GM21526 (cell line): ENCODE data around the gene USB1.

Source experiments
- ATAC-seq: cut with Tn5 transposase; IDR thresholded peaks from one replicate; pipeline ENCODE4 v1.9.1; 2021; ENCODE audit warnings: moderate library complexity; ENCODE audit not compliant: unreplicated experiment, low FRiP score

Gene USB1

DNA sequence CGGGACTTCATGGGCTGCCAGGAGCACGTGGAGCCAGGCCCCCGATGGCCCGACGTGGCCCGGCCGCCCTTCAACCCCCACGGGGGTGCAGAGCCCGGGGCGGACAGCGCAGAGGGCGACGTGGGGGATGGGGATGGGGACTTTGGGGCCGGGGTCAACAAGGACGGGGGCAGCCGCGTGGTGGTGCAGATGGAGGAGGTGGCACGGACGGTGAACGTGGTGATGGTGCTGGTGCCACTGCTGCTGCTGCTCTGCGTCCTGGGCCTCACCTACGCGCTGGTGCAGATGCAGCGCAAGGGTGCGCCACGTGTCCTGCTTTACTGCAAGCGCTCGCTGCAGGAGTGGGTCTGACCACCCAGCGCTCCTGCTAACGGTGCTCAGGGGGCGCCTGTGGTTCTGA, 43.9 kb downstream of the USB1 start:
- ATAC-seq, result no peak

DNA sequence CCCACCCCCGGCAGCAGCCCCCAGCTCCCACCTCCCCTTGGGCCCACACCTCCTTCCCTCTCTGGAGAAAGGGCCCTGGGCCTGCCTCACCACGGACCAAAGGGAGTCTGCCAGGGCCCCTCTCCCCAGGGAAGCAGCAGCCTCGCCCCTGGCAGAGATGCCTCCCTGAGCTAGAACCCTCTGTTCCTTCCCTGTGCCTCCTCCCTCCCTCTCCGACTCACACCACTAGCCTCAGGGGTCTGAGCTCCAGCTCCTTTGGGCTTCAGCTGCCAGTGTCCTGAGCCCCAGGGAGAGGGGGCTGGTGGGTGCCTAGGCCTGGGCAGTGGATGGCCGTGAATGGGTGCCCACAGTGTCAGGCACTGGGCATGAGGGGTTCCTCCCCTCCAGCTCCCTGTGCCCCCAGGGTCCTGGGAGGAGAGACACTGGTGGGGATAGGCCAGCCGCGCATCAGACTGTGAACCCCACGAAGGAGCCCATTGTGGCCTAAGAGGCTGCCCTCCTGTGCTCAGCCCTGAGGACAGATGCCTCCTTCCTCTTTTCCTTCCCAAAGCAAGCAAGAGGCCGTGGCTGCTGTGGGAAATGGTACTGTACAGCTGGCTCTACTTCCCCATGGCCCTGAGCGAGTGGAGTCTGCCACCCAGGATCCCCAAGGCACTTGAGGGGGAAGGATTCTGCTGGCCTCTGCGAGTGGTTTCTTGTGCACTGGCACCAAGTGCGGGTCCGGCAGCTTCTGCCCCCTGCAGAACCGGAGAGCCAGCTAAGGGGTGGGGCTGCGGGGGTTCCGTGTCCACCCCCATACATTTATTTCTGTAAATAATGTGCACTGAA, 45.1 kb downstream of the USB1 start:
- no peak for ATAC-seq

DNA sequence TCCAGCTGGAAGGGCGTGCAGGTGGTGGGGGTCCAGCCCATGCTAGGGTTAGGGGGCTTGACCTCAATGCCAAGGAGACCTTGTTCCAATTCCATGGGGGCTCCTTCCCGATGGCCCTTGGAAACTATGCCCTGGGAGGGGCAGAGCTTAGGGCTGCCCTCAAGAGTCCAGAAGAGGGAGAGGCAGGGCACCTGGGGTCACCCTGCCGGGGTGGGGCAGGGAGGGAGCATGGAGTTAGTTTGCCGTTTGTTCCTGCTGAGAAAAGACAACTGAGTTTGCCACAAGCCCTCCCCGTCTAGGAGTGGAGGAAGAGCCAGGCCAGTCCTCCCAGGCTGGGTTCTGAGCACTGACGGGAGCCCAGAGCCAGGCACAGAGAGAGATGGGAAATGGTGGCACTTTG, 45.7 kb downstream of the USB1 start:
- no peak for ATAC-seq

- no peak for ATAC-seq
These were observed 46.5 kb downstream of the USB1 start for GRCh38 chr16:58047557-58048348.

DNA sequence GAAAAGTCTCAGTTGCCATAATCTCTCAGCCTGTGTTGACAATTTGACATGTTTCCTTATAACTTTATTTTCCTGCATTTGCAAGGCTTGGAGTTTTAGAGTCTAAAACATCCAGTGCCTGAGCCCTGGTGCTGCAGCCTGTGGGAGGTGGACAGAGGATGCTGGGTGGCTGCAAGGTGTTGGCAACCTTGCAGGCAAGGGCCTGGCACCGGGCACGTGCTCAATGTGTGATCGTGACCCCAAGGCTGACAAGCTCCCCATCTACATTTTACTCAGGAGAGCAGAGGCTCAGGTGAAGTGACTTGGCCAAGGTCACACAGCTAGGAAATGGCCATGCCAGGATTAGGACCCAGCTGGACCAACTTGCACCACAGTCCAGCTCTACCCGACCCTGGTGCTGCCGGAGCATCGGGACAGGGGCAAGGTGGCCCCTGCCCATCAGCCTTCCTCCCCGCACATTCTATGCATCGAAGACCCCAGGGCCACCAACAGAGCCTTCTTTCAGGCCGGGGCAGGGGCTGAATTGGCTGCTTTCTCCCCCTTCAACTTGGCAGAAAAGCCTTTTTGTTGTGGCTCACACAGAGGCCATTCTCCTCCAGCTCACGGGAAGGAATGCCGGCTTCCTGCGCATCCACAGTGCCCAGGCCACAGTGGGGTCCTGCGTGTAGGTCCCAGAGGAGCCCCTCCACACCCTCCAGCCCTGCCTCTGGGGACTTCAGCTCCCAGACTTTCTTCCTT, 47.5 kb downstream of the USB1 start:
- no peak for ATAC-seq

DNA sequence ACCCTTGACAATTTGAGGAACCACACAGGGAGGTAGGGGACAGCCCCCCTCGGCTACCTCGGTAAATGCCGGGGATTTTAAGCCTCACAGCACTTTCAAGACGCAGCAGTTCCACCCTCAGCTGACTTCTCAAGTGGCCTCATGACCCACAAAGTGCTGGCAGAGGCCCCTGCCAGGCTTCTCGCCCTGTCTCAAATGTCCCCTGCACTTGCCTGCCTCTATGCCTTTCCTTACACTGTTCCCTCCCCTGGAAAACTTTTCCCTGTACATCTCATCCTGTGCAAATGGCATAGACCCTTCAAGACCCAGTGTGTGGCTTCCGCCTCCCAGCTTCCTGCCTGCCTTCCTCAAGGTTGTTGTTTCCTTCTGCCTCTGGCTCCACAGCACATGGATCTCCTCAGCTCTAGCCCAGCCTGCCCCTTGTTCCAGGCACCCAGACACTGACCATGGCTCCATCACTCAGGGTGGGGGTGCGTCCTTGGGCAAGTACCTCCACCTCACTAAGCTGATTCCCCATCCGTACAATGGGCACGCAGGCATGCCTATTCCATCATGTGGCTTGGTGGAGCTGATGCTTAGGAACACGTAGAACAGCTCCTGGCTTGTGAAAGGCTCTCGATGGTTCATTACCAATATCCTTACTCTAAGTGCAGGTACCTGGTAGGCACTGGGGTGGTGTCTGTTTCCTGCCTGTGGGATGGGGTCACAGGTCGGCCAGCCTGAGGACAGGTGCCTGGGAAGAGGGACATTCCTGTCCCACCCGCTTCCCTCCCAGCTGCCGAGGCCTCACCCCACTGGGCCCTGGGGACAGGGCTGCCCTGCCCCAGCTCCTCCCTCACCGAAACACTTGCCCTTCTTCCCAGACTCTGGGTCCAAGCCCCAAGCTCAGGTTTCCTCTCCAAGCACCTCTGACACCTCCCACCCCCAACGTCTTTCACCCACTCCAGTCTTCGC, 48.3 kb downstream of the USB1 start:
- no peak for ATAC-seq

DNA sequence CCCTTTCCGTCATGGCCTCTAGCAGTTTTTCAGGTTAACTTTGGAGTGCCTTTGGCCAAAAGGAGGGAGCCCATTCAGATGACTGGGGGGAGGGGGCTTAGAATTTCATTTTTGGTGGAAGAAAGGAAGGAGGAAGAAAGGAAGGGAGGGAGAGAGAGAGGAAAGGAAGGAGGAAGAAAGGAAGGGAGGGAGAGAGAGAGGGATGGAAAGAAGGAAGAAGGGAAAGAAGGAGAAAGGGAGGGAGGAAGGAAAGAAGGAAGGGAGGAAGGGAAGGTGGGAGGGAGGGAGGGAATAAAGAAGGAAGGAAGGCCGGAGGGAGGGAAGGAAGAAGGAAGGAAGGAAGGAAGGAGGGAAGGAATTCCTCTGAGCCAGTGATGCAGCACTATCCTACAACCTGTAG, 50.1 kb downstream of the USB1 start:
- ATAC-seq, result no peak

- ATAC-seq, result no peak
These were observed 50.8 kb downstream of the USB1 start for GRCh38 chr16:58051821-58052603.

DNA sequence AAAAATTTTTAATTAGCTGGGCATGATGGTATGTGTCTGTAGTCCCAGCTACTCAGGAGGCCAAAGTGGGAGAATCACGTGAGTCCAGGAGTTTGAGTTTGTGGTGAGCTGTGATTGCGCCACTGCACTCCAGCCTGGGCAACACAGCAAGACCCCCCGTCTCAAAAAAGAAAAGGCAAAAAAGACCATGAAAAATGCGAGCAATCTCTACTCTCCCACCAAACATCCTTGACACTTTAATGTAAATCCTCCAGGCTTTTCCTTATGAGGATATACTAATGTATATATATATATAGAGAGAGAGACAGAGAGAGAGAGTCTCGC, 52.4 kb downstream of the USB1 start:
- ATAC-seq, result no peak

DNA sequence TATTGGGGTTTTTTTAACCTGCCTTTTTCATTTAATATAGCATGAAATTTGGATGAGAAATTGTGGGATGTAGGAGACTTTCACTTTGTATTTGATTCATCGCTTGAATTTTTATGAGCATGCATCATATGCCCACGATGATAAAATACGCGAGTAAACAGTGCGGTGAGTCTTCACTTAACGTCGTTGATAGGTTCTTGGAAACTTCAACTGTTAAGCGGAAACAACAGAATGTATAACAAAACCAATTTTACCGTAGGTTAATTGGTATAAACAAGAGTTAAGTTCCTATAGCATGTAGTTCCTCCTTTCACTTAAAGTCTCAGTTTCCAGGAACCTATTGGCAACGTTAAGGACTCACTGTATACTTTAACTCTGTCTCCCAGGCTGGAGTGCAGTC, 53.1 kb downstream of the USB1 start:
- no peak for ATAC-seq

GRCh38 chr16:58056580-58056979, 55.4 kb downstream of the USB1 start:
- ATAC-seq, result no peak

- no peak for ATAC-seq
These were observed 55.9 kb downstream of the USB1 start for GRCh38 chr16:58057121-58057520.

DNA sequence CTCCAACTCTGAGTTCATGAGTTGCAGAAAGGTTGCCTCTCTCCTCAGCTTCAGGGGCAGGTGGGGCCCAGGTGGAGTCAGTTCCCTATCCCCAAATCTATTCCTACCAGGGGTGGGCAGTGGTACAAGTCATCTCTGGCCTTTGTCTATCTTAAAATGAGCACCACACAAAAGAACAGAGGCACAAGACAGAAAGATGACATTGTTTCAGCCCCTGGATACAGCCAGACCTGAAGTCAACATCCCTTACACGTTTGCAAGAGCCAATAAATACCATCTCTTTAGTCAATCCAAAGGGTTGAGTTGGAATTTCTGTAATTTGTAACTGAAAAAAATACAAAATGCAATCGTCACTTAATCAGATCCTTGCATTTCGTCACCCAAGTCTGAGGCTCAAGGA, 56.6 kb downstream of the USB1 start:
- no peak for ATAC-seq

DNA sequence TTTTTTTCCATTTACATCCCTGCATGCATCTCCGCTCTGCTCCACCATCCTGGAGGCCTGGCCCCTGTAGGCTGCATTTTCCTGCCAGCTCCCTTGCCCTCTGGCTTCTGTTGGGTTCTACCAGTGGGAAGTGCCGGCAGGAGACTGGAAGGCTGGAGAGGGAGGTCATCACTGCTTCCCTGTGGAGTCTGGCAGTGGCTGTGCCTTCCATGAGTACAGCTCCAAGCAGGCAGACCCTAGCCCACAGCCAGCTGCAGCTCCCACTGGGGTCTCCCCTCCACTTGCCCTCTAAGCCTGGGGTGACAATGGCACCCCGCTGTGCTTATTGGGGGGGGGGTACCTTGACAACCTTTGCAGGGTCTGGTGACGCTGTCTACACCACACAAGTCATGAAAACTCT, 61.6 kb downstream of the USB1 start:
- ATAC-seq, result no peak

DNA sequence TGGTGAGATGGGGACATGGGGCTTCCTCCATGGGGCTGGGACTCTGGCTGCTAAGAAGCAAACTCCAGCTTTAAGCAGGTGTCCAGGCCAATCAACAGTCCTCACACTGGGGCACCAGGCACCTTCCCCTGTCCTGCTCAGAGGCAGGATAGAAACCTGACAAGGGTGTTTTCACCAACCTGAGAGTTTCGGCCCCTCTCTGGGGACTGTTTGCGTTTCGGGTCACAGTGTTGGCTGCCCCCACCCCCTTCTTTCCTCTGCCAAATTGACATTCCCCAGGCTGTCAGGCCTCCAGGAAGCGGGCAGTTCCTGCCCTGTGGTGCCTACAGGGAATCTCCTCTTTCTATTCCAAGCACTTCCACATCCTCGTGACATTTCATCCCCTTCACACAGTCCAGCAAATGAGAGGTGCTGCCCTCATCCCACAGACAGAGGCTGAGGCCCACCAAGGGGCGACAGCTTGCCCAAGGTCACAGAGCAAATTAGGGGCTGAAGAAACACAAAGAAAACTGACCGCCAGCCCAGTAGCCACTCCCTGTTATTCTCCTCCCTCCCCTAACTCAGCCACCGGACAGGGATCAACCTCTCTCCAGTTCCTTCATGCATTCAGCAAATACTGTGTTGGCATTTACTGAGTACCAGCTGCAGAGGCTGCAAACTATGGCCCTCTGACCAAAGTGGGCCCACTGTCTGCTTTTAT, 62.3 kb downstream of the USB1 start:
- no peak for ATAC-seq

DNA sequence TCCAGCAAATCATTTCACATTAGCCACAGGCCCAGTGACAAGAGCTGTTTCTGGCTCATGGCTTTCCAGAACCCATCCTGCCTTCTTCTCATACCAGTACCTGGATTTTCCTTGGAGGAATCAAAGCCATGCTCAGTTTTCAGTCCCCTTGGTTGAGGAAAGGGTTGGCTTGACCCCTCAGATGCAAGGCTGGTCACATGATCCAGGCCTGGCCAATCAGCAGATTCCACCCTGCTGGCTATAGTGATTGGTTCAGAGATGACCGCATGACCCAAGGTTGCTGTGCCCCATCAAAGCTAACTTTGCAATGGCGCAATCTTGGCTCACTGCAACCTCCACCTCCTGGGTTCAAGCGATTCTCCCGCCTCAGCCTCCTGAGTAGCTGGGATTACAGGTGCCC, 69.4 kb downstream of the USB1 start:
- no peak for ATAC-seq
